Measurements from ENCODE around the gene SNTG2. TPM values are rescaled to one million over a fixed set of nuclear protein-coding genes. Genes with fewer than 3 reads are reported as not detected.

Gene SNTG2
- total and polyA plus RNA-seq, 10 of the 15 experiments (the other 5 are each of a cell fraction or from before 2014, with no cell fraction given), result not detected

- H3K9me3 ChIP-seq (replicated peaks; ENCODE audit: control insufficient read depth, insufficient read depth, low read length), result no peaks in the 10 kb centered on the region
- intact Hi-C loops (cut with micrococcal nuclease; ENCODE audit: unreplicated experiment) (no loop called here), in situ Hi-C loops (cut with MboI) (no loop called here)
- H3K79me2 ChIP-seq (ENCODE audit: control insufficient read depth, insufficient read depth, low read length), result no peaks in the 10 kb centered on the region
- H3K4me2 ChIP-seq (ENCODE audit: control insufficient read depth, insufficient read depth), result no peak overlapping the region
- H4K20me1 ChIP-seq (ENCODE audit: control insufficient read depth, insufficient read depth), result no peaks in the 10 kb centered on the region
- H3K27ac ChIP-seq (ENCODE audit: control insufficient read depth, insufficient read depth), result no peak overlapping the region
- H3K4me1 ChIP-seq (ENCODE audit: control insufficient read depth, insufficient read depth, low read length), result no peaks in the 10 kb centered on the region
- DNase-seq (ENCODE audit: low read depth, low spot score), result no peak
- TF ChIP-seq MTA2 (IDR thresholded peaks at IDR 0.05; ENCODE audit: low read depth), result no peak
- TF ChIP-seq YY1 (IDR thresholded peaks at IDR 0.05; ENCODE audit: low read depth, low read length), result no peak
- TF ChIP-seq YBX1 (IDR thresholded peaks at IDR 0.05), result no peak
- no peak for TF ChIP-seq ZNF622 (IDR thresholded peaks at IDR 0.05)
- TF ChIP-seq RUNX3 (IDR thresholded peaks at IDR 0.05; ENCODE audit: low read length), result no peak
- TF ChIP-seq ATF2 (IDR thresholded peaks at IDR 0.05; ENCODE audit: low read length), result no peak
- TF ChIP-seq EED (IDR thresholded peaks at IDR 0.05; ENCODE audit: low read depth), result no peak
- no peak for TF ChIP-seq ASH2L (IDR thresholded peaks at IDR 0.05; ENCODE audit: borderline replicate concordance, low read depth)
- no peak for TF ChIP-seq PBX3 (IDR thresholded peaks at IDR 0.05; ENCODE audit: insufficient replicate concordance, low read depth, low read length)
- TF ChIP-seq MXI1 (IDR thresholded peaks at IDR 0.05; ENCODE audit: low read depth, low read length), result no peak
- TF ChIP-seq MYC (IDR thresholded peaks at IDR 0.05; ENCODE audit: insufficient read depth, insufficient read length, insufficient replicate concordance, low read length, severe bottlenecking), result no peak
- no peak for TF ChIP-seq PAX8 (IDR thresholded peaks at IDR 0.05)
- no peak for TF ChIP-seq KLF5 (IDR thresholded peaks at IDR 0.05; ENCODE audit: partially characterized antibody)
- no peak for TF ChIP-seq ETV6 (conservative IDR thresholded peaks at IDR 0.05 in 1 of 2, IDR thresholded peaks at IDR 0.05 in 1 of 2; ENCODE audit: borderline replicate concordance in 1 of 2, low read depth in 1 of 2)
- no peak for FAIRE-seq
- no peak overlapping the region for H3K9ac ChIP-seq (ENCODE audit: control insufficient read depth, insufficient read depth, low read length)
- no peak for ATAC-seq
- CTCF ChIA-PET, result no interaction called here
- no peaks in the 10 kb centered on the region for H3K27me3 ChIP-seq (replicated peaks in 1 of 2; ENCODE audit: control insufficient read depth in 2 of 2, insufficient read depth in 2 of 2, low read length in 1 of 2)
- no peak overlapping the region for H2AFZ ChIP-seq (ENCODE audit: control insufficient read depth, low read depth, low read length)
- POLR2A ChIA-PET, result no interaction called here
- BruUV-seq (replicated peaks), result no TSS peak
- no peak overlapping the region for H3K4me3 ChIP-seq
- SMC1A ChIA-PET (ENCODE audit: uncharacterized antibody, unreplicated experiment), result no interaction called here
- H3K36me3 ChIP-seq (ENCODE audit: control insufficient read depth in 2 of 2, insufficient read depth in 2 of 2, low read length in 1 of 2), result no peaks in the 10 kb centered on the region
- RAD21 ChIA-PET (ENCODE audit: unreplicated experiment), result no interaction called here
Observed at GRCh38 chr2:919672-920071, 31.0 kb upstream of the SNTG2 start.
